Measurements from ENCODE around the gene PAX8. TPM values are rescaled to one million over a fixed set of nuclear protein-coding genes. Genes with fewer than 3 reads are reported as not detected.
A peak's percentile ranks its signal among the peaks of the same experiment; 100 is the strongest.

Gene PAX8
- total and polyA plus RNA-seq, 10 donors = 0.06 to 2.8 (median 1.0) TPM

DNA sequence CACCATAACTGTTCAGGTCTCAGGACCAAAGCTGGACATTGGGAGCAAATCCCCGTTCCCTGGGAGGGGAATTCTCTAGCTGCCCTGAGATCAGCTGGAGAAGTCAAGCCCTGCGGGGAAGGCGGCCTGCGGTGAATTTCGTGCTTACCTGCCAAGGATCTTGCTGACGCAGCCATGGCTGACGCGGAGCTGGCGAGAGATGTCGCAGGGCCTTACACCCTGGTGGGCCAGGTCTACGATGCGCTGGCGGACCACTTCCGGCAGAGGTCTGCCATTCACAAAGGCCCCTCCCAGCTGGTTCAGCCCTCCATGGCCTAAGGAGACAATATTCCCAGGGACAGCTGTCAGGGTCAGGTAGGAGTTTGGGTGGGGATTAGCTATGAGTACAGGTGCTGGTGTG lies 32.1 kb downstream of the PAX8 start:
- TF ChIP-seq, protein P1, sequence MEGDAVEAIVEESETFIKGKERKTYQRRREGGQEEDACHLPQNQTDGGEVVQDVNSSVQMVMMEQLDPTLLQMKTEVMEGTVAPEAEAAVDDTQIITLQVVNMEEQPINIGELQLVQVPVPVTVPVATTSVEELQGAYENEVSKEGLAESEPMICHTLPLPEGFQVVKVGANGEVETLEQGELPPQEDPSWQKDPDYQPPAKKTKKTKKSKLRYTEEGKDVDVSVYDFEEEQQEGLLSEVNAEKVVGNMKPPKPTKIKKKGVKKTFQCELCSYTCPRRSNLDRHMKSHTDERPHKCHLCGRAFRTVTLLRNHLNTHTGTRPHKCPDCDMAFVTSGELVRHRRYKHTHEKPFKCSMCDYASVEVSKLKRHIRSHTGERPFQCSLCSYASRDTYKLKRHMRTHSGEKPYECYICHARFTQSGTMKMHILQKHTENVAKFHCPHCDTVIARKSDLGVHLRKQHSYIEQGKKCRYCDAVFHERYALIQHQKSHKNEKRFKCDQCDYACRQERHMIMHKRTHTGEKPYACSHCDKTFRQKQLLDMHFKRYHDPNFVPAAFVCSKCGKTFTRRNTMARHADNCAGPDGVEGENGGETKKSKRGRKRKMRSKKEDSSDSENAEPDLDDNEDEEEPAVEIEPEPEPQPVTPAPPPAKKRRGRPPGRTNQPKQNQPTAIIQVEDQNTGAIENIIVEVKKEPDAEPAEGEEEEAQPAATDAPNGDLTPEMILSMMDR (IDR thresholded peaks at IDR 0.05 in 8 of 11, conservative IDR thresholded peaks at IDR 0.05 in 3 of 11) = no peak
- no peak for TF ChIP-seq POLR2A (IDR thresholded peaks at IDR 0.05)
- no peak for TF ChIP-seq POLR2AphosphoS5 (IDR thresholded peaks at IDR 0.05)
- H3K9me3 ChIP-seq = no peaks in the 10 kb centered on the region
- 84 to 90% (median 88%) methylated on average over 10 to 14 of the region's 14 CpGs for WGBS, 5 donors
- H3K27ac ChIP-seq = no peak overlapping the region
- no peaks in the 10 kb centered on the region for H3K27me3 ChIP-seq (replicated peaks in 1 of 7)
- intact Hi-C loops (cut with DNase I; ENCODE audit: low total_unique reads) = loop anchor here (5.0 kb wide), 1 partner anchor 121 kb away; no protein-coding TSS in a partner anchor
- no peak overlapping the region for H3K4me3 ChIP-seq
- H3K36me3 ChIP-seq = no peaks in the 10 kb centered on the region
- DNase-seq = no peak
- H3K4me1 ChIP-seq = peaks cover 5 to 28% (median 15%) of the 10 kb centered on the region in 6 donors

DNA sequence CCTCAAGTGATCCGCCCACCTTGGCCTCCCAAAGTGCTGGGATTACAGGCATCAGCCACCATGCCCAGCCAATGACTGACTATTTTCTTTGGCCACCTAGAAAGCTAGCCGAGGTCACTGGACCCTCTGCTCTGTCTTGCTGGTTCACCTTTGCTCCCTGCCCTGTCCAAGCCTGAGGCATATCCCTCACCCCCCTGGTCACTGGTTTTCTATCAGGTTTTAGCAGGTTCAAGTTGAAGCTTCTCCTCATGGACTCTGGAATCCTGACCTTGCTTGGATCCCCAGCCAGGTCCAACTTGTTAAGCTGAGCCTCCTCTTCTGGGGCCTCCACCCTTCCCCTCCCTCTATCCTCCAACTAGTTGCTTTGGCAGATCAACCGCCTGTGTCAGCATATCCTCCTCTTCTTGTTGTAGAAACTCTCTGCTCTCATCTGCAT lies 33.4 kb downstream of the PAX8 start:
- H3K27ac ChIP-seq = no peak overlapping the region
- TF ChIP-seq, protein P1 (IDR thresholded peaks at IDR 0.05 in 8 of 11, conservative IDR thresholded peaks at IDR 0.05 in 3 of 11) = no peak
- DNase-seq = no peak
- WGBS, 5 donors = 82 to 92% (median 88%) methylated on average over 3 of the region's 3 CpGs
- no peaks in the 10 kb centered on the region for H3K9me3 ChIP-seq
- H3K36me3 ChIP-seq = no peaks in the 10 kb centered on the region
- H3K4me3 ChIP-seq = no peak overlapping the region
- H3K27me3 ChIP-seq (replicated peaks in 1 of 7) = no peaks in the 10 kb centered on the region
- intact Hi-C loops (cut with DNase I; ENCODE audit: low total_unique reads) = loop anchor here (5.0 kb wide), 1 partner anchor 122 kb away; no protein-coding TSS in a partner anchor
- H3K4me1 ChIP-seq = peaks cover 6 to 28% (median 16%) of the 10 kb centered on the region in 6 donors

DNA sequence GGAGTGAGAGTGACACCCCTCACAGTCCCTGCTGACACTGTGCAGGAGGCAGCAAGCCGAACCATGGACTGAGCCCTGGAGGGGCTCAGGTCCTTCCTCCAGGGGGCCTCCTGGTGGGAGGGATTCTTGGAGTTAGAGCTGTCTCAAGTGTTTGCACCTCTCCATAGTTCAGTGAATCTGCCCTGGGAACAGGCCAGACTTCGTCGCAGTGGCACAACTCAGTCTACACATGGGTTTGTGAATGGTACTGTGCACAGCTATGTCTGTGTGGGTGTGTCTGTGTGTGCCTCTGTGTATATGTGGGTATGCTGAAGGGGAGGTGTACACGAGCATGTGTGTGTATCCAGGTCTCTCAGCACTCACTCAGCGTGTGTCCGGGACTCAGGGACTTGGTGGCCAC lies 36.4 kb downstream of the PAX8 start:
- H3K36me3 ChIP-seq = peaks cover 0 to 28% (median 0%) of the 10 kb centered on the region in 6 donors
- no peak overlapping the region for H3K27ac ChIP-seq
- no peak overlapping the region for H3K4me3 ChIP-seq
- H3K9me3 ChIP-seq = no peaks in the 10 kb centered on the region
- intact Hi-C loops (cut with DNase I; ENCODE audit: low total_unique reads) = no loop called here
- TF ChIP-seq, protein P1 (IDR thresholded peaks at IDR 0.05 in 8 of 11, conservative IDR thresholded peaks at IDR 0.05 in 3 of 11) = no peak
- TF ChIP-seq POLR2AphosphoS5 (IDR thresholded peaks at IDR 0.05) (no peak), POLR2A (IDR thresholded peaks at IDR 0.05) (no peak)
- WGBS, 5 donors = 82 to 99% (median 93%) methylated on average over 5 to 6 of the region's 6 CpGs
- H3K4me1 ChIP-seq = peaks cover 4 to 42% (median 19%) of the 10 kb centered on the region in 6 donors
- no peak for DNase-seq
- H3K27me3 ChIP-seq (replicated peaks in 1 of 7) = no peaks in the 10 kb centered on the region

DNA sequence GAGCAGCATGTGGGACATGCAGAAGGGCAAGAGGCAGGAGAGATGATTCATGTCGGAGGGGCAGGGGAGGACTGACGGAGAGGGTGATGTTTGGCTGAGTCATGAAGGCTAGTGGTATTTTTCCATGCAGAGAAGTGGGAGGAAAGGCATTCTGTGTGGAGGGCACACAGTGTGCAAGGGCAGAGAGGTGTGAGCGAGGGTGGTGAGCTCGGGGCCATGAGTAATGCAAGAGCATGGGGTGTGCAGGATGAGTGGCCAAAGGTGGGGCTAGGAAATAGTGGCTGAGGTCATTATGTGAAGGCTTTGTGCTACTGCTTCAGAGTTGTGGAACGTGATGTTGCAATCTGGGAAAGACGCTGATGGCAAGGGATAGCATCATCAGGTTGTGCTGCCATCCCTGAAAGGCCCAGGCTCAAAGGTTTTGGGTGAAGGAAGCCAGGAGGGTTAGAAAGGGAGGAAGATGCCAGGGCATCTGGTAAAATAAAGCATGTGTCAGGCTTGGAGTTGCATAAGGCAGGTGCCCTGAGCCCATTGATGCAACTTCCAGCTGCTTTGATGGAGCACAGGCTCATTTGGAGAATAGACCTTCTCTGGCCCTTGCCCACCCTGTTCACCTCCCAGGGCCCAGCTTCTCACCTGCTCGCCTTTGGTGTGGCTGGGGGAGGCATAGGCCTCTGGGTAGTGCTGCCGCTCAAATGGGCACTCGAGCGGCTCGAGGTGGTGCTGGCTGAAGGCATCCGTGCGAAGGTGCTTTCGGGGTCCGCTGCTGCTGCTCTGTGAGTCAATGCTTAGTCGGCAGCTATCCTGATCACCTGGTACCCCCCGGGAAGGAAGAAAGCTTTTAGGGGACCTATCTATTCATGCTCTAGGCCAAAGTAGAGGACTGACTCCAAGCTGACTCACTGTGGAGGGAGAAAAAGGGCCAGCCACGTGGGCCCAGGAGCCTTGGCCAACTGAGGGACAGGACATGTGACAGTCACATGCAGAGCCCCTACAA lies 37.5 kb downstream of the PAX8 start:
- peaks cover 0 to 28% (median 0%) of the 10 kb centered on the region in 6 donors for H3K36me3 ChIP-seq
- TF ChIP-seq POLR2AphosphoS5 (IDR thresholded peaks at IDR 0.05) (peak in 2 of 3 donors; percentile 34 to 54), POLR2A (IDR thresholded peaks at IDR 0.05) (no peak)
- TF ChIP-seq, protein P1 (IDR thresholded peaks at IDR 0.05 in 8 of 11, conservative IDR thresholded peaks at IDR 0.05 in 3 of 11) = no peak
- no peaks in the 10 kb centered on the region for H3K27me3 ChIP-seq (replicated peaks in 1 of 7)
- intact Hi-C loops (cut with DNase I; ENCODE audit: low total_unique reads) = no loop called here
- H3K4me1 ChIP-seq = peaks cover 4 to 53% (median 21%) of the 10 kb centered on the region in 6 donors
- DNase-seq = no peak
- 52 to 83% (median 77%) methylated on average over 8 to 18 of the region's 18 CpGs for WGBS, 5 donors
- no peaks in the 10 kb centered on the region for H3K9me3 ChIP-seq
- H3K27ac ChIP-seq = peak overlapping the region in 2 of 8 donors; percentile 34 to 60
- no peak overlapping the region for H3K4me3 ChIP-seq
